CD14-positive monocyte (primary cell): ENCODE measurements around the gene BTN3A1. TPM values are rescaled to one million over a fixed set of nuclear protein-coding genes. Genes with fewer than 3 reads are reported as not detected.
"Not testable (repeated sequence)": the region's sequence is repeated elsewhere in the genome, so short reads cannot be mapped to it uniquely, and the experiment has no call there.

Source experiments
- DNase-seq, 3 donors: peaks; one replicate each; pipeline ENCODE4 v3.0.0-alpha.2; 2011 to 2022
- H2AFZ ChIP-seq: 2 replicates; pipeline ENCODE4 v1.6.0; 2012; ENCODE audit warnings: mild to moderate bottlenecking, low read depth, low read length, inconsistent platforms; ENCODE audit not compliant: insufficient read depth, poor library complexity, severe bottlenecking
- H3K27ac ChIP-seq, 2 donors: 1 replicate in 1 of 2; 2 replicates in 1 of 2; pipeline ENCODE4 v1.5.1; 2012 to 2013; ENCODE audit warnings: low read length in 2 of 2, control low read depth in 1 of 2, inconsistent platforms in 1 of 2, low read depth in 1 of 2, mild to moderate bottlenecking in 1 of 2
- H3K27me3 ChIP-seq, 2 donors: one replicate each; pipeline versions ENCODE4 v1.6.0 to v1.6.1; 2011 to 2013; ENCODE audit warnings: low read length in 2 of 2; ENCODE audit not compliant: control insufficient read depth in 2 of 2, insufficient read depth in 2 of 2
- H3K36me3 ChIP-seq, 2 donors: replicated peaks in 1 of 2; 1 replicate in 1 of 2; 2 replicates in 1 of 2; pipeline versions ENCODE4 v1.5.1 to v1.6.1; 2012 to 2013; ENCODE audit warnings: low read length in 2 of 2, control low read depth in 1 of 2, inconsistent platforms in 1 of 2, mild to moderate bottlenecking in 1 of 2; ENCODE audit not compliant: insufficient read depth in 2 of 2, control insufficient read depth in 1 of 2
- H3K4me1 ChIP-seq, 2 donors: 1 replicate in 1 of 2; 2 replicates in 1 of 2; pipeline versions ENCODE4 v1.5.1 to v1.6.1; 2012 to 2013; ENCODE audit warnings: low read length in 2 of 2, control low read depth in 1 of 2, inconsistent platforms in 1 of 2, mild to moderate bottlenecking in 1 of 2, moderate library complexity in 1 of 2; ENCODE audit not compliant: insufficient read depth in 2 of 2, control insufficient read depth in 1 of 2
- H3K4me2 ChIP-seq: replicated peaks from 2 replicates; pipeline ENCODE3; 2012; ENCODE audit warnings: low read length, moderate library complexity, mild to moderate bottlenecking; ENCODE audit not compliant: poor library complexity, severe bottlenecking; ENCODE audit errors: extremely low read depth
- H3K4me3 ChIP-seq, 3 experiments: fragments of 200-600 bp in 1 of 3; sonication (generic) in 1 of 3; replicated peaks in 1 of 3; 1 replicate in 2 of 3; 2 replicates in 1 of 3; pipeline ENCODE4 v1.5.1; 2011 to 2013; ENCODE audit warnings: low read length in 3 of 3, mild to moderate bottlenecking in 3 of 3, control low read depth in 2 of 3, low read depth in 2 of 3, inconsistent platforms in 1 of 3, moderate library complexity in 1 of 3
- H3K79me2 ChIP-seq: 2 replicates; pipeline ENCODE4 v1.6.0; 2012; ENCODE audit warnings: mild to moderate bottlenecking, control low read depth, inconsistent platforms, low read length, moderate library complexity; ENCODE audit not compliant: insufficient read depth
- H3K9ac ChIP-seq: 2 replicates; pipeline ENCODE4 v1.6.0; 2017; ENCODE audit warnings: low read length, mild to moderate bottlenecking; ENCODE audit not compliant: insufficient read depth, poor library complexity, severe bottlenecking
- H3K9me3 ChIP-seq, 2 donors: replicated peaks in 1 of 2; 1 replicate in 1 of 2; 2 replicates in 1 of 2; pipeline versions ENCODE4 v1.5.1 to v1.6.1; 2012 to 2013; ENCODE audit warnings: low read length in 2 of 2, control low read depth in 1 of 2; ENCODE audit not compliant: control insufficient read depth in 1 of 2, insufficient read depth in 1 of 2
- H4K20me1 ChIP-seq: 2 replicates; pipeline ENCODE4 v1.6.0; 2012; ENCODE audit warnings: mild to moderate bottlenecking, low read length, control low read depth, moderate library complexity; ENCODE audit not compliant: insufficient read depth
- H3K27ac Mint-ChIP-seq, 7 donors: one replicate each; pipeline ENCODE4 v1.8.0; 2020; ENCODE audit warnings: mild to moderate bottlenecking in 7 of 7, mixed read lengths in 7 of 7, moderate library complexity in 6 of 7, inconsistent platforms in 2 of 7
- H3K27me3 Mint-ChIP-seq, 3 donors: one replicate each; pipeline ENCODE4 v1.8.0; 2021 to 2022; ENCODE audit warnings: low read depth in 3 of 3, mild to moderate bottlenecking in 3 of 3, mixed read lengths in 3 of 3, moderate library complexity in 3 of 3, inconsistent platforms in 1 of 3
- H3K36me3 Mint-ChIP-seq, 2 donors: one replicate each; pipeline ENCODE4 v1.8.0; 2020; ENCODE audit warnings: mixed read lengths in 2 of 2, inconsistent platforms in 1 of 2, mild to moderate bottlenecking in 1 of 2
- H3K4me1 Mint-ChIP-seq: one replicate; pipeline ENCODE4 v1.8.0; 2020; ENCODE audit warnings: mild to moderate bottlenecking, mixed read lengths
- H3K4me3 Mint-ChIP-seq, 2 donors: one replicate each; pipeline ENCODE4 v1.8.0; 2020; ENCODE audit warnings: mild to moderate bottlenecking in 2 of 2, mixed read lengths in 2 of 2, moderate library complexity in 1 of 2
- H3K9me3 Mint-ChIP-seq, 7 donors: one replicate each; pipeline ENCODE4 v1.8.0; 2020 to 2022; ENCODE audit warnings: mixed read lengths in 7 of 7, mild to moderate bottlenecking in 6 of 7, moderate library complexity in 6 of 7, inconsistent platforms in 2 of 7
- WGBS: methylation state at CpG from one replicate; pipeline ENCODE4 v1.1.5; 2013; ENCODE audit warnings: missing lambda C conversion rate; ENCODE audit not compliant: insufficient coverage; 5-methylcytosine and 5-hydroxymethylcytosine counted together
- intact Hi-C, 2 donors: fragments of 100-400 bp; cut with micrococcal nuclease; formaldehyde crosslinking; loops; one replicate each; pipeline versions ENCODE4 v1.15.0 to v1.15.1; 2023
- polyA plus RNA-seq, 3 donors: library from polyadenylated mRNA; depleted of rRNA in 1 of 3; unstranded in 2 of 3; stranded (reverse) in 1 of 3; fragments of 300-500 nt in 2 of 3; fragments of >200 nt in 1 of 3; fragmentation: Illumina TruSeq in 2 of 3; gene quantifications; 1 replicate in 2 of 3; 2 replicates in 1 of 3; pipeline ENCODE4 v1.2.3, GENCODE V29; 2012 to 2021
- TF ChIP-seq, protein P1 (sequence below): fragments of 200-600 bp; IDR thresholded peaks from one replicate; pipeline ENCODE4 v1.8.0; 2022; ENCODE audit warnings: antibody characterized with exemption, mild to moderate bottlenecking

Gene BTN3A1
- polyA plus RNA-seq, 3 donors = 19.7 to 114 (median 25.1) TPM

DNA sequence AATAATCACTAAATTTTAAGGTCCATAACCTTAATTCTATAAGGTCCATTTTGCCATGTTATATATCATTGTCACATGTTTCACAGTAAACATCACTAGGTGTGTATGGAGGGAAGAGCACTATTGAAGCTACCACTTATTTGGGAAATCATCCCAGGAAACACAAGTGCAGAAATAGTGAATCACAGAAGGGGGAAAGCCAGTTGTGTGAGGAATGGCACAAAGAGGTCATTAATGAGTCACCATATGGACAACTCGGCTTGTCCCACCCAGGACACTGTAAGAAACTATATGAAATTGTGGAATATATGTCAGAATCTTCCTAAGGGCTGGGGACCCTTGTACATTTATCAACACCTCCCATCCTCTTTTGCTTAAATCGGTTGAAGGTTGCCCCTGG is 13.7 kb downstream of the BTN3A1 start:
- WGBS = no CpG with 5 or more reads among the region's 2 CpGs

DNA sequence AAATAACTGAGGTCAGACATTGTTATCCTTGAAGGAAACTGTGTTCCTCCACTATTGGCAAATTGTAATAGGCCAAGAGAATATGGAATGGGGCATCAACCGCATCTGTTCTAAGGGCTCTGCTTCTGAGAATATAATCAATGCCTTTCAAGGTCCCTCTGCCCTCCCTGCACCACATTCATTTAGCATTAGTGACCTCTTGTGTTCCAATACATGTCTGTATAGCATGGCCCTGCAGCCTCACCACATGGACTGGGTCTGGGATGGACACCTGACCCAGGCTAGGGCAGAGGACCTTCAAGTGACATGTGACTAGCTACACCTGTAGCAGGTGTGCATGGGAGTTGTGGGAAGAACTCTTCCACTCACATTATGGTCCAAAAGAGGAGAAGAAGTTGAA is 14.2 kb downstream of the BTN3A1 start:
- peak overlapping the region in 1 of 7 donors; percentile 20 for H3K27ac Mint-ChIP-seq
- intact Hi-C loops = no loop called here
- H3K27ac ChIP-seq = no peak overlapping the region
- H3K9me3 ChIP-seq = peaks cover 19 to 21% of the 10 kb centered on the region in 2 donors
- peaks cover 26 to 31% of the 10 kb centered on the region in 2 donors for H3K36me3 ChIP-seq
- TF ChIP-seq, protein P1, sequence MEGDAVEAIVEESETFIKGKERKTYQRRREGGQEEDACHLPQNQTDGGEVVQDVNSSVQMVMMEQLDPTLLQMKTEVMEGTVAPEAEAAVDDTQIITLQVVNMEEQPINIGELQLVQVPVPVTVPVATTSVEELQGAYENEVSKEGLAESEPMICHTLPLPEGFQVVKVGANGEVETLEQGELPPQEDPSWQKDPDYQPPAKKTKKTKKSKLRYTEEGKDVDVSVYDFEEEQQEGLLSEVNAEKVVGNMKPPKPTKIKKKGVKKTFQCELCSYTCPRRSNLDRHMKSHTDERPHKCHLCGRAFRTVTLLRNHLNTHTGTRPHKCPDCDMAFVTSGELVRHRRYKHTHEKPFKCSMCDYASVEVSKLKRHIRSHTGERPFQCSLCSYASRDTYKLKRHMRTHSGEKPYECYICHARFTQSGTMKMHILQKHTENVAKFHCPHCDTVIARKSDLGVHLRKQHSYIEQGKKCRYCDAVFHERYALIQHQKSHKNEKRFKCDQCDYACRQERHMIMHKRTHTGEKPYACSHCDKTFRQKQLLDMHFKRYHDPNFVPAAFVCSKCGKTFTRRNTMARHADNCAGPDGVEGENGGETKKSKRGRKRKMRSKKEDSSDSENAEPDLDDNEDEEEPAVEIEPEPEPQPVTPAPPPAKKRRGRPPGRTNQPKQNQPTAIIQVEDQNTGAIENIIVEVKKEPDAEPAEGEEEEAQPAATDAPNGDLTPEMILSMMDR = no peak
- no peaks in the 10 kb centered on the region for H3K79me2 ChIP-seq
- no peaks in the 10 kb centered on the region for H3K4me1 Mint-ChIP-seq
- H3K4me1 ChIP-seq = peaks cover 5 to 9% of the 10 kb centered on the region in 2 donors
- no peak overlapping the region for H2AFZ ChIP-seq
- H4K20me1 ChIP-seq = no peaks in the 10 kb centered on the region
- H3K27me3 ChIP-seq = no peaks in the 10 kb centered on the region
- no CpG with 5 or more reads among the region's 1 CpG for WGBS
- H3K27me3 Mint-ChIP-seq = peaks cover 0 to 3% (median 0%) of the 10 kb centered on the region in 3 donors
- no peak overlapping the region for H3K4me2 ChIP-seq
- H3K9me3 Mint-ChIP-seq = peaks cover 19 to 28% (median 23%) of the 10 kb centered on the region in 7 donors
- no peak overlapping the region for H3K9ac ChIP-seq
- DNase-seq = no peak
- H3K4me3 ChIP-seq = no peak overlapping the region
- H3K4me3 Mint-ChIP-seq = no peak overlapping the region
- peaks cover 30 to 36% of the 10 kb centered on the region in 2 donors for H3K36me3 Mint-ChIP-seq

More for the DNA sequence above, 13.7 kb downstream of the BTN3A1 start:
- Histone ChIP-seq H3K79me2 (no peaks in the 10 kb centered on the region), H4K20me1 (no peaks in the 10 kb centered on the region), H3K4me1 (peaks cover 3 to 5% of the 10 kb centered on the region in 2 donors), H3K9ac (no peak overlapping the region), H3K4me3 (no peak overlapping the region), H3K9me3 (peaks cover 19 to 21% of the 10 kb centered on the region in 2 donors), H2AFZ (no peak overlapping the region), H3K27ac (no peak overlapping the region), H3K27me3 (no peaks in the 10 kb centered on the region), H3K36me3 (peaks cover 31 to 36% of the 10 kb centered on the region in 2 donors), H3K4me2 (no peak overlapping the region)
- intact Hi-C loops = no loop called here
- Mint-ChIP-seq H3K27ac (no peak overlapping the region), H3K4me1 (no peaks in the 10 kb centered on the region), H3K4me3 (no peak overlapping the region), H3K27me3 (peaks cover 0 to 3% (median 0%) of the 10 kb centered on the region in 3 donors), H3K36me3 (peaks cover 35 to 41% of the 10 kb centered on the region in 2 donors), H3K9me3 (peaks cover 19 to 28% (median 23%) of the 10 kb centered on the region in 7 donors)
- no peak for DNase-seq
- TF ChIP-seq, protein P1 = no peak

DNA sequence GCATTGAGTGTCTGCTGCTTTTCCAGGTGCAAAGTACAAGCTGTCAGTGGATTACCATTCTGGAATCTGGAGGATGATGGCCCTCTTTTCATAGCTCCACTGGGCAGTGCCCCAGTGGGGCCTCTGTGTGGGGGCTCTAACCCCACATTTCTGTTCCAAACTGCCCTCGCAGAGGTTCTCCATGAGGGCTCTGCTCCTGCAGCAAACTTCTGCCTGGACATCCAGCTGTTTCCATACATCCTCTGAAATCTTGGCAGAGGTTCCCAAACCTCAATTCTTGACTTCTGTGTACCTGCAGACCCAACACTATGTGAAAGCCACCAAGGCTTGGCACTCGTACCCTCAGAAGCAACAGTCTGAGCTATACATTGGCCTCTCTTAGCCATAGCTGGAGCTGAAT is 16.0 kb downstream of the BTN3A1 start:
- H3K4me2 ChIP-seq, H4K20me1 ChIP-seq, H3K79me2 ChIP-seq, H3K27ac ChIP-seq, H3K4me3 ChIP-seq, H3K9ac ChIP-seq, H3K27me3 ChIP-seq, H2AFZ ChIP-seq, H3K4me3 Mint-ChIP-seq, intact Hi-C loops, DNase-seq, H3K27me3 Mint-ChIP-seq: not testable (repeated sequence)
- H3K27ac Mint-ChIP-seq = peak overlapping the region in 1 of 7 donors; percentile 8
- H3K4me1 Mint-ChIP-seq = peaks cover 11% of the 10 kb centered on the region
- peaks cover 16 to 22% of the 10 kb centered on the region in 2 donors for H3K36me3 Mint-ChIP-seq
- 96% methylated on average over 2 of the region's 2 CpGs for WGBS
- peaks cover 19 to 21% of the 10 kb centered on the region in 2 donors for H3K9me3 ChIP-seq
- H3K9me3 Mint-ChIP-seq = peaks cover 19 to 28% (median 23%) of the 10 kb centered on the region in 7 donors
- peaks cover 9 to 17% of the 10 kb centered on the region in 2 donors for H3K4me1 ChIP-seq
- H3K36me3 ChIP-seq = peaks cover 8 to 13% of the 10 kb centered on the region in 2 donors
